Measurements from ENCODE around the gene RNF114. TPM values are rescaled to one million over a fixed set of nuclear protein-coding genes. Genes with fewer than 3 reads are reported as not detected.

Gene RNF114
- total RNA-seq, 1 experiment from 2014 or later = 90.0 TPM

- ChIA-PET CTCF (no interaction called here), POLR2A (ENCODE audit: low non-redundant PET) (no interaction called here)
- H3K36me3 ChIP-seq (ENCODE audit: insufficient read depth, low read length, poor library complexity, severe bottlenecking) = no peaks in the 10 kb centered on the region
- TF ChIP-seq CTCF (conservative IDR thresholded peaks at IDR 0.05; ENCODE audit: low read depth, low read length) (no peak), EZH2 (IDR thresholded peaks at IDR 0.05; ENCODE audit: borderline replicate concordance, low read depth, low read length, poor library complexity, severe bottlenecking) (no peak)
- DNase-seq (ENCODE audit: low spot score) = no peak
- BruUV-seq (replicated peaks) = no TSS peak
- H3K4me3 ChIP-seq (ENCODE audit: low read depth, low read length, poor library complexity, severe bottlenecking) = no peak overlapping the region
- no peaks in the 10 kb centered on the region for H3K27me3 ChIP-seq (replicated peaks; ENCODE audit: insufficient read depth, low read depth, low read length, poor library complexity)
- H3K9me3 ChIP-seq (ENCODE audit: low read depth, low read length, poor library complexity, severe bottlenecking) = no peaks in the 10 kb centered on the region
- H3K4me1 ChIP-seq (ENCODE audit: insufficient read depth, low read length, poor library complexity, severe bottlenecking) = peaks cover under 1% of the 10 kb centered on the region
- intact Hi-C loops (cut with micrococcal nuclease; ENCODE audit: unreplicated experiment) = no loop called here
- H3K27ac ChIP-seq (ENCODE audit: low read depth, low read length, poor library complexity, severe bottlenecking) = no peak overlapping the region
Measured at GRCh38 chr20:49919461-49919860, 16.7 kb upstream of the RNF114 start.

DNA sequence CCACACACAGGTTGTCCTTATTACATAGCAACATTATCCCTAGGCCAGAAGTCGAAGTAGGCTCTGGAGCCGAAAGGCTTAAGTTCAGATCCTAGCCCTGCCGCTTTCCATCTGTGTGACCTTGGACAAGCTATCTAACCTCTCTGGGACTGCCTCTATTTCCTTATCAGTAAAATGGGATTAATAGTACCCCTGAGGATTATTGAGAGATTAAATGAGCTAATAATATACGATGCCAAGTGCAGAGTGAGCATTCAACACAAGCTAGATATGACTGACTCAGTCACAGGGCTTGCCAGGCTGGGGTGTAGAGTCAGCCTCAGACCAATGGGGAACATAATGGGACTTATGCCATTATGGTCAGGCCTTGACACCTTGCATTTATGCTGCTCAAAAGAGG, 11.9 kb upstream of the RNF114 start:
- POLR2A ChIA-PET (ENCODE audit: low non-redundant PET) = no interaction called here
- no TSS peak for BruUV-seq (replicated peaks)
- CTCF ChIA-PET = interaction anchor here (0.5 kb wide), 1 partner anchor 313 kb away, joined by 7 read pairs; no protein-coding TSS in a partner anchor
- intact Hi-C loops (cut with micrococcal nuclease; ENCODE audit: unreplicated experiment) = no loop called here
- H3K9me3 ChIP-seq (ENCODE audit: low read depth, low read length, poor library complexity, severe bottlenecking) = no peaks in the 10 kb centered on the region
- H3K27ac ChIP-seq (ENCODE audit: low read depth, low read length, poor library complexity, severe bottlenecking) = no peak overlapping the region
- no peak overlapping the region for H3K4me3 ChIP-seq (ENCODE audit: low read depth, low read length, poor library complexity, severe bottlenecking)
- H3K4me1 ChIP-seq (ENCODE audit: insufficient read depth, low read length, poor library complexity, severe bottlenecking) = no peaks in the 10 kb centered on the region
- TF ChIP-seq CTCF (conservative IDR thresholded peaks at IDR 0.05; ENCODE audit: low read depth, low read length) (no peak), EZH2 (IDR thresholded peaks at IDR 0.05; ENCODE audit: borderline replicate concordance, low read depth, low read length, poor library complexity, severe bottlenecking) (no peak)
- DNase-seq (ENCODE audit: low spot score) = no peak
- H3K27me3 ChIP-seq (replicated peaks; ENCODE audit: insufficient read depth, low read depth, low read length, poor library complexity) = no peaks in the 10 kb centered on the region
- H3K36me3 ChIP-seq (ENCODE audit: insufficient read depth, low read length, poor library complexity, severe bottlenecking) = no peaks in the 10 kb centered on the region

- Histone ChIP-seq H3K9me3 (ENCODE audit: low read depth, low read length, poor library complexity, severe bottlenecking) (no peaks in the 10 kb centered on the region), H3K4me1 (ENCODE audit: insufficient read depth, low read length, poor library complexity, severe bottlenecking) (no peaks in the 10 kb centered on the region), H3K4me3 (ENCODE audit: low read depth, low read length, poor library complexity, severe bottlenecking) (no peak overlapping the region), H3K27ac (ENCODE audit: low read depth, low read length, poor library complexity, severe bottlenecking) (no peak overlapping the region), H3K27me3 (replicated peaks; ENCODE audit: insufficient read depth, low read depth, low read length, poor library complexity) (no peaks in the 10 kb centered on the region), H3K36me3 (ENCODE audit: insufficient read depth, low read length, poor library complexity, severe bottlenecking) (no peaks in the 10 kb centered on the region)
- CTCF ChIA-PET = no interaction called here
- DNase-seq (ENCODE audit: low spot score) = peak; percentile 19
- TF ChIP-seq CTCF (conservative IDR thresholded peaks at IDR 0.05; ENCODE audit: low read depth, low read length) (no peak), EZH2 (IDR thresholded peaks at IDR 0.05; ENCODE audit: borderline replicate concordance, low read depth, low read length, poor library complexity, severe bottlenecking) (no peak)
- POLR2A ChIA-PET (ENCODE audit: low non-redundant PET) = no interaction called here
- intact Hi-C loops (cut with micrococcal nuclease; ENCODE audit: unreplicated experiment) = no loop called here
- no TSS peak for BruUV-seq (replicated peaks)
Measured at GRCh38 chr20:49925901-49926454, 10.2 kb upstream of the RNF114 start.
